ENCODE results near the gene ZNRF3.

- TF ChIP-seq CTCF (IDR thresholded peaks at IDR 0.05) (no peak), POLR2A (IDR thresholded peaks at IDR 0.05) (no peak)
Observed at GRCh38 chr22:29088809-29089208, 205.4 kb downstream of the ZNRF3 start.
